GM18511 (cell line): ENCODE data around the gene NTF4.
"Not testable (repeated sequence)": the region's sequence is repeated elsewhere in the genome, so short reads cannot be mapped to it uniquely, and the experiment has no call there.

Experiments
- ATAC-seq: cut with Tn5 transposase; IDR thresholded peaks from one replicate; pipeline ENCODE4 v1.9.1; 2021; ENCODE audit warnings: mild to moderate bottlenecking, moderate library complexity; ENCODE audit not compliant: unreplicated experiment

Gene NTF4

GRCh38 chr19:49057636-49058234, 6.9 kb downstream of the NTF4 start, which contains the start of gene CGB7:
TSS of gene CGB7 (minus strand) at chr19:49057749. CDS start at chr19:49055375, 2,374 bp downstream.
- ATAC-seq = no peak

GRCh38 chr19:49056902-49057596, 7.6 kb downstream of the NTF4 start:
- not testable (repeated sequence) for ATAC-seq

- ATAC-seq = no peak
These were observed 8.3 kb downstream of the NTF4 start for GRCh38 chr19:49056101-49056901.

DNA sequence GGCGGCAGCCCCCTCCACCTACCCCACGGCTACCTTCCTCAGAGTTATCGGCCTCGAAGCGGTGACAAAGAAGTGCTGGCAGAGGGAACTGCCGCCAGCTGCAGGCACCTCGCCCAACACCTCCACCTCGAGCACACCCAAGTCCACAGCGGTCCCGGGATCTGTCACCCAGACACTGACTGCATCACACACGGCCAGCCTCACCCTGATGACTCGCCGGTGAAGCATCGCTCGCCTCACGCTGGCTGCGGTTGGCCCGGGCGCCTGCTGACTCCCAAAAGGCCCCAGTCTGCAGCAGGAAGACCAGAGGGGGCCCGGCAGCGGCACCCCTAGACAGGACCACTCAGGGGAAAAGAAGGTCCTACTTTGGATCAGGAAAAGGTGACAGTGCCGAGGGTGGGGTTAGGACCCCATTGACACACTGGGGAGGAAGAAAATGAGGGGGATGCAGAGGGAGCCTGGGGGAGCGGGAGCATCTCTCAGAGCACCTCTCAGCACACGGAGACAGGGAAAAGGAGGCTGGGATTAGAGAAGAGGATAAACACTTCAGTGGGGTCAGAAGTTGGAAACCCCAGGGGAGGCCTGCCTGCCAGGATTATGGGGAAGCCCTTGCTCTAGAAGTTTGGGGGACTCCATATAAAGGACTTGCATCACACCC, 14.1 kb downstream of the NTF4 start:
- not testable (repeated sequence) for ATAC-seq

- ATAC-seq = not testable (repeated sequence)
These were observed 14.8 kb downstream of the NTF4 start for GRCh38 chr19:49049834-49050233.

GRCh38 chr19:49049011-49049410, 15.6 kb downstream of the NTF4 start, which contains the start of gene CGB8:
TSS of gene CGB8 (minus strand) at chr19:49049111. CDS start at chr19:49048739, 372 bp downstream.
- ATAC-seq = not testable (repeated sequence)

GRCh38 chr19:49043548-49043947, 21.1 kb downstream of the NTF4 start, which contains the start of gene CGB5:
TSS of gene CGB5 (plus strand) at chr19:49043848. CDS start at chr19:49044210, 362 bp downstream.
- not testable (repeated sequence) for ATAC-seq

- not testable (repeated sequence) for ATAC-seq
These were observed 22.0 kb downstream of the NTF4 start for GRCh38 chr19:49042666-49043065.

GRCh38 chr19:49042177-49042576, 22.4 kb downstream of the NTF4 start:
- no peak for ATAC-seq

GRCh38 chr19:49039736-49040135, 24.9 kb downstream of the NTF4 start:
- not testable (repeated sequence) for ATAC-seq

DNA sequence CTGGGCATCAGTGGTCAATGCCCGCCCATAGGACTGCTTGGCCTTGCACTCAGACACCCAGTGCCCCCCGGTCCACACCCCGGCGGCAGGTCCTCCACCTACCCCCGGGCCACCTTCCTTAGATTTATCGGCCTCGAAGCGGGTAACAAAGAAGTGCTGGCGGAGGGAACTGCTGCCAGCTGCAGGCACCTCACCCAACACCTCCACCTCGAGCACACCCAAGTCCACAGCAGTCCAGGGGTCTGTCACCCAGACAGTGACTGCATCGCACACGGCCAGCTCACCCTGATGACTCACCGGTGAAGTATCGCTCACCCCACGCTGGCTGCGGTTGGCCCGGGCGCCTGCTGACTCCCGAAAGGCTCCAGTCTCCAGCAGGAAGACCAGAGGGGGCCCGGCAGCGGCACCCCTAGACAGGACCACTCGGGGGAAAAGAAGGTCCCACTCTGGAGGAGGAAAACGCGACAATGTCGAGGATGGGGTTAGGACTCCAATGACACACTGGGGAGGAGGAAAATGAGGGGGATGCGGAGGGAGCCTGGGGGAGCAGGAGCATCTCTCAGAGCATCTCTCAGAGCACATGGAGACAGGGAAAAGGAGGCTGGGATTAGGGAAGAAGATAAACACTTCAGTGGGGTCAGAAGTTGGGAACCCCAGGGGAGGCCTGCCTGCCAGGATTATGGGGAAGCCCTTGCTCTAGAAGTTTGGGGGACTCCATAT, 25.9 kb downstream of the NTF4 start:
- not testable (repeated sequence) for ATAC-seq

- ATAC-seq = not testable (repeated sequence)
These were observed 26.5 kb downstream of the NTF4 start for GRCh38 chr19:49038111-49038510.

DNA sequence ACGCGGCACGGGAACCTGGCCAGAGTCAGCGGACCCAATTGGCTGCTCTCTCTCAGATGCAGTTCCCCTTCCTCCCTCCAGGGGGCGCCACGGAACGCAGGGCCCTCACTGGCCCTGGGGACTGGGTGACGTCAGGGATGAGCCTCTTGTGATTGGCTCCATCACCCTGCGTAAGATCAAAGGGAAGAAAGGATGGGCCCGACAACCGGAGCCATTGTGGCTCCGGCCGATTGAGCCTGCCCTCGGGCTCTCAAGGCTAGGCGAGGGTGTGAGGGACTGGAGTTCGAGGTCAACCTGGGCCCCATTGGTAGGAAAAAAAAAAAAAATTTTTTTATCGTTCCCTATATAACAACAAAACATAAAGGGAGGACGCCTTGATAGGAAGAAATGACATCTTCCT, 27.8 kb downstream of the NTF4 start, which contains the start of gene CGB1:
Gene CGB1, minus strand, starts transcription at position 81 of the 400 bp plus-strand sequence. CDS start 184 bp downstream, outside the sequence.
- not testable (repeated sequence) for ATAC-seq

- not testable (repeated sequence) for ATAC-seq
These were observed 32.8 kb downstream of the NTF4 start, which contains the start of gene CGB2 for GRCh38 chr19:49031642-49032301. TSS of gene CGB2 (plus strand) at chr19:49031890. CDS start at chr19:49032096, 206 bp downstream.

GRCh38 chr19:49030323-49030722, 34.3 kb downstream of the NTF4 start:
- ATAC-seq = not testable (repeated sequence)

DNA sequence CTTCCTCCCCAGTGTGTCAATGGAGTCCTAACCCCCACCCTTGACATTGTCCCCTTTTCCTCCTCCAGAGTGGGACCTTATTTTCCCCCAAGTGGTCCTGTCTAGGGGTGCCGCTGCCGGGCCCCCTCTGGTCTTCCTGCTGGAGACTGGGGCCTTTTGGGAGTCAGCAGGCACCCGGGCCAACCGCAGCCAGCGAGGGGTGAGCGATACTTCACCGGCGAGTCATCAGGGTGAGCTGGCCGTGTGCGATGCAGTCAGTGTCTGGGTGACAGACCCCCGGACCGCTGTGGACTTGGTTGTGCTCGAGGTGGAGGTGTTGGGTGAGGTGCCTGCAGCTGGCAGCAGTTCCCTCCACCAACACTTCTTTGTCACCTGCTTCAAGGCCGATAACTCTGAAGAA, 34.9 kb downstream of the NTF4 start:
- ATAC-seq = not testable (repeated sequence)

GRCh38 chr19:49028686-49029085, 35.9 kb downstream of the NTF4 start:
- not testable (repeated sequence) for ATAC-seq

- not testable (repeated sequence) for ATAC-seq
These were observed 39.0 kb downstream of the NTF4 start for GRCh38 chr19:49025599-49025998.

DNA sequence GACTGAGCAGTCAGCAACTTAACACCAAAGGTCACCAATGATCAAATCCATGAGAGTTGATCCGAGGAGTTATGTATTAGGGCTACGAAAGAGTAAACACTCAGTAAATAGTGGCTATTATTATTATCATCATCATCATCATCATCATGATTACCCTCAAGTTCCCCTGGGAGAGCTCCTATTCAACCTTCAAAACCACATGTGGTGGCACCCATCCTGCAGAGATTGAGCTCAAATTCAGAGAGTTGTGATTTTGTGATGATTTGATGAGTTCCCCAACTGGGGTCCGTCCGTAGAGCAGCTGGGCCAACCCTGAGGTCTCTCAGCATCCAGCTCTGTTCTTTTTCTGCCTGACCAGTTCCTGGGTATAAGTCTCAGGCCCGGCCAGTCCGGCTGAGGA, 39.5 kb downstream of the NTF4 start:
- ATAC-seq = not testable (repeated sequence)
